Tibial nerve (tissue), 4 donors: ENCODE measurements around the gene ZCCHC2. TPM values are rescaled to one million over a fixed set of nuclear protein-coding genes. Genes with fewer than 3 reads are reported as not detected.

Experiments
- DNase-seq, 2 donors: peaks; one replicate each; pipeline ENCODE4 v3.0.0-alpha.2; 2019; ENCODE audit warnings: low spot score in 2 of 2
- H3K27ac ChIP-seq, 4 donors: fragments of 200-600 bp; sonication (generic) in 3 of 4; one replicate each; pipeline ENCODE4 v1.5.1; 2017 to 2019; ENCODE audit warnings: mild to moderate bottlenecking in 1 of 4
- H3K27me3 ChIP-seq, 2 donors: fragments of 200-600 bp; sonication (generic) in 1 of 2; one replicate each; pipeline versions ENCODE4 v1.5.1 to v1.6.0; 2017 to 2019
- H3K36me3 ChIP-seq, 3 donors: fragments of 200-600 bp; sonication (generic); one replicate each; pipeline ENCODE4 v1.5.1; 2018 to 2019
- H3K4me1 ChIP-seq, 4 donors: fragments of 200-600 bp; sonication (generic) in 3 of 4; one replicate each; pipeline ENCODE4 v1.5.1; 2017 to 2019
- H3K4me3 ChIP-seq, 4 donors: fragments of 200-600 bp; sonication (generic) in 3 of 4; one replicate each; pipeline ENCODE4 v1.5.1; 2017 to 2019; ENCODE audit warnings: mild to moderate bottlenecking in 1 of 4, moderate library complexity in 1 of 4
- H3K9me3 ChIP-seq, 4 donors: fragments of 200-600 bp; sonication (generic) in 3 of 4; one replicate each; pipeline ENCODE4 v1.5.1; 2017 to 2019
- EP300 ChIP-seq, 2 donors: sonication (generic); formaldehyde crosslinking; IDR thresholded peaks; one replicate each; pipeline ENCODE4 v1.6.1; 2017; ENCODE audit warnings: antibody characterized with exemption in 2 of 2, mild to moderate bottlenecking in 1 of 2
- POLR2A ChIP-seq, 2 donors: fragments of 450-650 bp; IDR thresholded peaks; one replicate each; pipeline ENCODE4 v1.6.1; 2017; ENCODE audit warnings: antibody characterized with exemption in 2 of 2, mild to moderate bottlenecking in 2 of 2, moderate library complexity in 2 of 2
- WGBS, 2 donors: methylation state at CpG; one replicate each; pipeline ENCODE4 v1.1.5; 2018; 5-methylcytosine and 5-hydroxymethylcytosine counted together
- total RNA-seq, 4 donors: library from RNA; depleted of rRNA; stranded (reverse); fragments of >200 nt; gene quantifications; one replicate each; pipeline ENCODE4 v1.1.0, GENCODE V29; 2016
- TF ChIP-seq, protein P1 (sequence below), 5 experiments: fragments of 200-600 bp in 3 of 5; fragments of 450-650 bp in 2 of 5; sonication (generic) in 3 of 5; IDR thresholded peaks; one replicate each; pipeline ENCODE4 v1.5.1; 2016 to 2019; ENCODE audit warnings: antibody characterized with exemption in 5 of 5, mild to moderate bottlenecking in 3 of 5, moderate library complexity in 2 of 5

ZCCHC2 gene
- total RNA-seq, 4 donors from 2014 or later: 32.4 to 49.4 (median 38.4) TPM

DNA sequence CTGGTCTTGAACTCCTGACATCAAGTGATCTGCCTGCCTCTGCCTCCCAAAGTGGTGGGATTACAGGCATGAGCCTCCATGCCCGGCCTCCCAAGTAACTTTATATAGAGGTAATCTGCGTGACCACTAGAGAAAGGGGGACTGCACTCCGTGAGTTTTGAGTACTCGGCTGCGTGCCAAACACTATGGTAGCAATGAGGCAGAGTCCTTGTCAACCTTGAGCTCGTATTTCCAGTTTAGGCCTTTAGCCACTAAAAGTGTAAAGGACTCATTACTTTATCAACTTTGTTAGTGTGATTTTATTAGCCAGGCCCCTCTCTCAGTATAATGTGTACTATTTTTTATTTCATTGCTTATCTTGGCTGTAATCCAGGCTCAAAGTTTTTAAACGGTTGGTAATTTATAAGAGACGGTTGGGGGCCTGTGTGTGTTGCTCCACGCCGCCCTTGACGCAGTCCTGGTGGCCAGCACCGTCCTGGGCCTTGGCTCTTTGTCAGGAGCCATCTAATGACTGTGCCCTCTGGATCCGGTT is 56.2 kb downstream of the ZCCHC2 start:
- H3K9me3 ChIP-seq: no peaks in the 10 kb centered on the region
- peaks cover 0 to 44% (median 2%) of the 10 kb centered on the region in 3 donors for H3K36me3 ChIP-seq
- no peak for TF ChIP-seq POLR2A (IDR thresholded peaks at IDR 0.05)
- no peak for DNase-seq
- no peaks in the 10 kb centered on the region for H3K27me3 ChIP-seq
- WGBS, 2 donors: 69 to 72% methylated on average over 13 of the region's 13 CpGs
- no peak overlapping the region for H3K4me3 ChIP-seq
- H3K4me1 ChIP-seq: peaks cover 0 to 6% (median 2%) of the 10 kb centered on the region in 4 donors
- H3K27ac ChIP-seq: no peak overlapping the region

DNA sequence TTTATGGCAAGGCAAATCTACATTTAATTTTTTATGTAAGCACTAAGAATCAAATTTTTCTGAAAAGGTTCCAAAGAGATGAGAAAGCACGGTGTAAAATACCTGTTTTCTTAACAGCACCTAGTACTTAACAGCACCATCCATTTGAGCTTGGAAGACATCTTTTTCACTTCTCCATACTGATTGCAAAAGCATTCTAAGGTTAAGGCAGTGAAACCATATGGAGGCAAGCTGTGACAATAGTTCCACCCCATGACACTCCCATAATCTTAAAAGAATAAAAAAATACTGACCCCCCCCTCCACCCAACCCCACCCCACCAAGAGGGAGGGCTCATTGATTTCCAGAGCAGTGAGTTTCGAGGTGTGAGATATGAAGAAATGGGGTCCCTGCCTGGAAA is 60.6 kb downstream of the ZCCHC2 start:
- no peaks in the 10 kb centered on the region for H3K9me3 ChIP-seq
- no peaks in the 10 kb centered on the region for H3K27me3 ChIP-seq
- DNase-seq: no peak
- 91 to 92% methylated on average over 2 of the region's 2 CpGs for WGBS, 2 donors
- no peak overlapping the region for H3K4me3 ChIP-seq
- H3K36me3 ChIP-seq: peaks cover 0 to 35% (median 0%) of the 10 kb centered on the region in 3 donors
- peaks cover 0 to 24% (median 8%) of the 10 kb centered on the region in 4 donors for H3K4me1 ChIP-seq
- H3K27ac ChIP-seq: no peak overlapping the region
- TF ChIP-seq POLR2A (IDR thresholded peaks at IDR 0.05) (no peak), EP300 (IDR thresholded peaks at IDR 0.05) (no peak)
- TF ChIP-seq, protein P1, sequence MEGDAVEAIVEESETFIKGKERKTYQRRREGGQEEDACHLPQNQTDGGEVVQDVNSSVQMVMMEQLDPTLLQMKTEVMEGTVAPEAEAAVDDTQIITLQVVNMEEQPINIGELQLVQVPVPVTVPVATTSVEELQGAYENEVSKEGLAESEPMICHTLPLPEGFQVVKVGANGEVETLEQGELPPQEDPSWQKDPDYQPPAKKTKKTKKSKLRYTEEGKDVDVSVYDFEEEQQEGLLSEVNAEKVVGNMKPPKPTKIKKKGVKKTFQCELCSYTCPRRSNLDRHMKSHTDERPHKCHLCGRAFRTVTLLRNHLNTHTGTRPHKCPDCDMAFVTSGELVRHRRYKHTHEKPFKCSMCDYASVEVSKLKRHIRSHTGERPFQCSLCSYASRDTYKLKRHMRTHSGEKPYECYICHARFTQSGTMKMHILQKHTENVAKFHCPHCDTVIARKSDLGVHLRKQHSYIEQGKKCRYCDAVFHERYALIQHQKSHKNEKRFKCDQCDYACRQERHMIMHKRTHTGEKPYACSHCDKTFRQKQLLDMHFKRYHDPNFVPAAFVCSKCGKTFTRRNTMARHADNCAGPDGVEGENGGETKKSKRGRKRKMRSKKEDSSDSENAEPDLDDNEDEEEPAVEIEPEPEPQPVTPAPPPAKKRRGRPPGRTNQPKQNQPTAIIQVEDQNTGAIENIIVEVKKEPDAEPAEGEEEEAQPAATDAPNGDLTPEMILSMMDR (IDR thresholded peaks at IDR 0.05): no peak

DNA sequence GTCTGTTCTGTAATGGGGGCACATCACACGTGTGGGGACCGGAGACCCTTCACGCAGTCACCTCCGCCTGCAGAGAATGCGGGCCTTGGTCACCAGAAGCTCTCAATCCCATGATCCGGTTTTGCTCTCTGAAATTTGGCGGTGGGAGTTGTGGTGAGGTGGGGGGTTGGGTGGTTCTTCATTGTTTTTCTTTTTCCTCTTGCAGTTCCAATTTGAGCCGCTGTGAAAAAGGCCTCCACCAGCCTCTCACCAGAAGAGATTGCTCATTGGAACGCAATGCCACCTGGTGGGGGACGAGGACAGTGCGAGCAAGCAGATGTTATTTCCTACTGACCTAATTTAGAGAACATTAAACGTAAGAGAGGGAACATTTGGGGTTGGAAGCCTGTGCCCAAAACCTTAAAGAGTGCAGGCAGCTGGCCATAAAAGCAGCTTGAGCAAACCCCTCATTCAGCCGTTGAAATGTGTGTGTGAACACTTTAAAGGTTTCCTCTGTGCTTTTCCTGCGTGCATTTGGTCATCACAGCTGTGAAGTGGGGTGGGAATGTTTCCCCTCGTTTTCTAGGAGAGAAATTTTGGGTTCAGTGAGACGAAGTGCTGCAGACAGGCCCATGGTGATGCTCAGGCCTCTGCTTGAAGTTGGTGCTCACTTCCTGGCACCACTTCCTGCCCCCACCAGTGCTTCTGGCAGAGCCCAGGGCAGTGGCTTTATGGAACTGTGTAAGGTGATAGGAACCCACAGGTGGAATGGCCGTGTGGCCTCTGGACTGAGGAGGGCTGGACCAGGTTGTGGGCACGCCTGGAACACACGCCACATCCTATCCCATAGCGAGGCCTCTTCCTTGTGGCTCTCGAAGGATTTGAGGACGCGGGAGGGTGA is 61.7 kb downstream of the ZCCHC2 start:
- no peak for TF ChIP-seq POLR2A (IDR thresholded peaks at IDR 0.05)
- TF ChIP-seq, protein P1 (IDR thresholded peaks at IDR 0.05): peak; percentile 94 to 97 (median 94)
- TF ChIP-seq EP300 (IDR thresholded peaks at IDR 0.05): peak in 1 of 2 donors; percentile 56
- Histone ChIP-seq H3K36me3 (peaks cover 0 to 25% (median 0%) of the 10 kb centered on the region in 3 donors), H3K27me3 (no peaks in the 10 kb centered on the region), H3K4me1 (peaks cover 0 to 24% (median 8%) of the 10 kb centered on the region in 4 donors), H3K4me3 (no peak overlapping the region), H3K9me3 (no peaks in the 10 kb centered on the region), H3K27ac (peak overlapping the region in 1 of 4 donors; percentile 32)
- DNase-seq: peak; percentile 75 to 94
- WGBS, 2 donors: 36 to 37% methylated on average over 23 of the region's 23 CpGs

DNA sequence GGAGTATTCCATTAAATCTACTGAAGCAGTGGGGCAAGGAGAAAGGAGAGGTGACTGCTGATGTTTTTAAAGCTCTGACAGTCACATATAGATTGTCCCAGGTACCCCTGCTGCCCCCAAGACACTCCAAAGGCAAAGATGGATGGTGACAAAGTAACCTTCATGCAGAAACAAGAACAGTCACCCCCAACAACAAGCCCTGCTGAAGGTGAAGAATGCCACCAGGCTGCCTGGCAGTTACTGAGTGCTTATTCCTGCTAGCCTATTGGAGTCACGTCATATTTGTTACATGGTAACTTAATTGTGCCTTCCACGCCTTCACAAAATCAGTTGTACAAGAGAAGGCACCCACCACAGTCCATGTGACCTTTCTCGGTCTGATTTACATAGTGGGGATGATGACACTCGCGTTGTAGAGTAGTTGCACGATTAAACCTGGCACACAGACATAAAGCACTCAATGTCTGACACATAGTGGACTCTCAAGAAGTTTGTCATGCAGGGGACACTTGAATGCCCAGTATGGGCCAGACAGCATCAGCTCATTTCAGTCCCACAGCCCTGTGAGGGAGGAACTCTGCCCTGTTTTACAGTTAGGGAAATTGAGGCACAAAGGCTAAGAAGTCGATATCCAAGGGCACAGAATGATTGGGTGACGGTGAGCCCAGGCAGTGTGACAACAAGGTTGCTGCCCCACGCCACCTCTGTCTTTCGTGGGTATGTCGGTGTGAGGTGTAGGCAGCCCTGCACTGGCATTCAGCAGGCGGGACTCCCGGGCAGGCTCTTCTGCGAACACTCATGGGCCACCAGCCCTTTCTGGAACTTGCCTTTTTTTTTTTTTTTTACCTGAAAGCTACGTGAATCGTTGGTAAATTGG is 62.7 kb downstream of the ZCCHC2 start:
- H3K27me3 ChIP-seq: no peaks in the 10 kb centered on the region
- H3K27ac ChIP-seq: no peak overlapping the region
- DNase-seq: no peak
- TF ChIP-seq, protein P1 (IDR thresholded peaks at IDR 0.05): no peak
- TF ChIP-seq POLR2A (IDR thresholded peaks at IDR 0.05): no peak
- TF ChIP-seq EP300 (IDR thresholded peaks at IDR 0.05): no peak
- H3K9me3 ChIP-seq: no peaks in the 10 kb centered on the region
- 80% methylated on average over 16 of the region's 16 CpGs for WGBS, 2 donors
- no peak overlapping the region for H3K4me3 ChIP-seq
- H3K36me3 ChIP-seq: peaks cover 0 to 23% (median 0%) of the 10 kb centered on the region in 3 donors
- H3K4me1 ChIP-seq: peaks cover 0 to 24% (median 8%) of the 10 kb centered on the region in 4 donors

DNA sequence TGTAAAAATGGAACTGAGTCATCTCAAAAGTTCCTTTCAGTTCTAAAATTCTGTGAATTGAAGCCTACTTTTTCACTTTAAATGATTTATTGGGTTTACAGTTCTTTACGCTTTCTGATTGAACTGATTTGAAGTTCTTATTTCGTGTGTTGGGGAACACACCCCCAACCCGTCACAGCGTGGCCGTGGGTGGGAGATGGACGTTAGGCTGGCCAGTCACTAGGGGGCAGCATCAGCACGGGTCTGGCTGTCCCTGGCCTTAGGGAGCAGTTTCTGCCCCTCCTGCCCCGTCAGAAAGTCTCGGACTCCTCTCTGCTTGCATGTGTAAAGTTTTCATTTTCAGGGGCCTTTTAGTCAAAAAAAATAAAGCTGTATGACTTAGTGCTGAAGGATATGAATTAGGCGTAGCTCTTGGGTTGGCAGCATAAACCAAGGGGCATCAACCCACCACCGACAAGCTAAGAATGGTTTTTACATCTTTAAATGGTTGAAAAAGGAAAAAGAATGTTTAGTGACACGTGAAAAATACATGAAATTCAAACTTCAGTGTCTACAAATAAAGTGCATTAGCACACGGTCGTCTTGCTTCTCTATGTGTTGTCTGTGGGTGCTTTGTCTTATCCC is 63.4 kb downstream of the ZCCHC2 start:
- Histone ChIP-seq H3K27ac (no peak overlapping the region), H3K4me1 (peaks cover 0 to 24% (median 8%) of the 10 kb centered on the region in 4 donors), H3K4me3 (no peak overlapping the region), H3K36me3 (peaks cover 0 to 23% (median 0%) of the 10 kb centered on the region in 3 donors), H3K9me3 (no peaks in the 10 kb centered on the region), H3K27me3 (no peaks in the 10 kb centered on the region)
- WGBS, 2 donors: 15 to 25% methylated on average over 14 of the region's 14 CpGs
- no peak for TF ChIP-seq POLR2A (IDR thresholded peaks at IDR 0.05)
- TF ChIP-seq, protein P1 (IDR thresholded peaks at IDR 0.05): peak; percentile 72 to 88 (median 75)
- peak; percentile 44 to 64 for DNase-seq
